ENCODE data around the gene ENTREP1.

GRCh38 chr9:69382135-69382534 lies 57.1 kb downstream of the ENTREP1 start:
- no peak for TF ChIP-seq POLR2AphosphoS5 (IDR thresholded peaks at IDR 0.05; ENCODE audit: low read depth, low read length)
- TF ChIP-seq POLR2A (IDR thresholded peaks at IDR 0.05; ENCODE audit: low read depth, low read length) = no peak
- no peak for TF ChIP-seq POU2F2 (IDR thresholded peaks at IDR 0.05; ENCODE audit: low read depth, low read length)
- no peak for TF ChIP-seq TAF1 (IDR thresholded peaks at IDR 0.05; ENCODE audit: low read depth, low read length)
